ENCODE data around the gene CACFD1. TPM values are rescaled to one million over a fixed set of nuclear protein-coding genes. Genes with fewer than 3 reads are reported as not detected.

Gene CACFD1
- total RNA-seq, 2 donors from 2014 or later, result 19.2 to 25.4 TPM

DNA sequence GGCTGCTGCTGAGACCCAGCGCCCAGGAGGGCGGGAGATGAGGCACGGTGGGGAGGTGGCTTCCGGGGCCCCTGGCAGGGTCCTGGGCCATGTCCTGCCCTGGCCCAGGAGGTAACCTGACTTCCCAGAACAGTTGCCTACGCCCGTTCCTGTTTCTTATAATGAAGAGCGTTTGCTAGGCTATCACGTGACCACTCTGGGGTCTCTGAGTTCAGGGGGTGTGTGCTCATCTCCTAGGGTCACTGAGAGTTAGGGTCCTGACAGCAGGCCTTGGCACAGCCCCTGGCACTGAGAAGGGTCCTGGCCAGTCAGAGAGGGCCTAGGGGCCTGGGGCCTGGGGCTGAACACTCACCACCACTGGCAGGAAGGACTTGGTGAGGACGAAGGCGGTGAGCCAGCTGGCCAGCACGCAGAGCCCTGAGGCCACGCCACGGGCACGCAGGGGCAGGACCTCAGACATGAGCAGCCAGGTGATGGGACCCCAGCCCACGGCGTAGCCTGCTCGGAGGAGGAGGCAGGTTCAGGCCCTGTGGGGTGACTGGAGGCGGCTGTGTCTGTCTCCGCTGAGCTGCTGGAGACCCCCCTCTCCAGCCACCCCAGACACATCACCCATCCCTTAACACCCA is 13.1 kb downstream of the CACFD1 start:
- Histone ChIP-seq H3K4me1 (peaks cover under 1% of the 10 kb centered on the region), H3K9me3 (no peaks in the 10 kb centered on the region), H3K4me3 (no peak overlapping the region), H3K27me3 (no peaks in the 10 kb centered on the region), H3K27ac (no peak overlapping the region), H3K36me3 (replicated peaks in 1 of 2; ENCODE audit: insufficient read depth in 1 of 2, low read depth in 2 of 2) (no peaks in the 10 kb centered on the region)
- intact Hi-C loops (cut with DNase I), result no loop called here
- DNase-seq (no peak), ATAC-seq (no peak)
- WGBS, 2 donors, result 63 to 69% methylated on average over 14 to 18 of the region's 19 CpGs
- no peak for TF ChIP-seq POLR2A (IDR thresholded peaks at IDR 0.05)
- TF ChIP-seq, protein P1, sequence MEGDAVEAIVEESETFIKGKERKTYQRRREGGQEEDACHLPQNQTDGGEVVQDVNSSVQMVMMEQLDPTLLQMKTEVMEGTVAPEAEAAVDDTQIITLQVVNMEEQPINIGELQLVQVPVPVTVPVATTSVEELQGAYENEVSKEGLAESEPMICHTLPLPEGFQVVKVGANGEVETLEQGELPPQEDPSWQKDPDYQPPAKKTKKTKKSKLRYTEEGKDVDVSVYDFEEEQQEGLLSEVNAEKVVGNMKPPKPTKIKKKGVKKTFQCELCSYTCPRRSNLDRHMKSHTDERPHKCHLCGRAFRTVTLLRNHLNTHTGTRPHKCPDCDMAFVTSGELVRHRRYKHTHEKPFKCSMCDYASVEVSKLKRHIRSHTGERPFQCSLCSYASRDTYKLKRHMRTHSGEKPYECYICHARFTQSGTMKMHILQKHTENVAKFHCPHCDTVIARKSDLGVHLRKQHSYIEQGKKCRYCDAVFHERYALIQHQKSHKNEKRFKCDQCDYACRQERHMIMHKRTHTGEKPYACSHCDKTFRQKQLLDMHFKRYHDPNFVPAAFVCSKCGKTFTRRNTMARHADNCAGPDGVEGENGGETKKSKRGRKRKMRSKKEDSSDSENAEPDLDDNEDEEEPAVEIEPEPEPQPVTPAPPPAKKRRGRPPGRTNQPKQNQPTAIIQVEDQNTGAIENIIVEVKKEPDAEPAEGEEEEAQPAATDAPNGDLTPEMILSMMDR (IDR thresholded peaks at IDR 0.05), result no peak

GRCh38 chr9:133473743-133474142 is 14.0 kb downstream of the CACFD1 start:
- ATAC-seq, result no peak
- no peaks in the 10 kb centered on the region for H3K9me3 ChIP-seq
- no peaks in the 10 kb centered on the region for H3K27me3 ChIP-seq
- H3K4me1 ChIP-seq, result peaks cover 9% of the 10 kb centered on the region
- 86 to 87% methylated on average over 10 to 12 of the region's 20 CpGs for WGBS, 2 donors
- no peak for DNase-seq
- intact Hi-C loops (cut with DNase I), result no loop called here
- no peak overlapping the region for H3K27ac ChIP-seq
- TF ChIP-seq, protein P1 (IDR thresholded peaks at IDR 0.05), result no peak
- no peak for TF ChIP-seq POLR2A (IDR thresholded peaks at IDR 0.05)
- H3K36me3 ChIP-seq (replicated peaks in 1 of 2; ENCODE audit: insufficient read depth in 1 of 2, low read depth in 2 of 2), result no peaks in the 10 kb centered on the region
- no peak overlapping the region for H3K4me3 ChIP-seq

DNA sequence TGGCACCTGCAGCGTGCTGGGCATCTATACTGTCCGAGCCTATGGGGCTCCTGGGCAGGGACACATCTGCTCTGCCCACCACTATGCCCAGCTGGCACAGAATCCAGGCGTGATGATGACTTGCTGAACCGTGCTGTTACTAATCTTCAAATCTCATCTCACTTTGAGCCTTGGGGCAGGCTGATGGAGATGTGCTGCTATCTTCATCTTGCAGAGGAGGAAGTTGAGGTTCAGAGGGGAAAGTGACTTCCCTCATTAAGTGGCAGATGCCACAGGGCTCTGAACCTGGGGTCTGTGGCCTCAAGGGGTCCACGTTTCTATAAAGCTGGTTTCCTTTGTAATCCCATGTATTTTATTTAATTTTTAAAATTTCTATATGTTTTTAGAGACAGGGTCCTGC is 14.4 kb downstream of the CACFD1 start:
- intact Hi-C loops (cut with DNase I), result no loop called here
- Histone ChIP-seq H3K27ac (no peak overlapping the region), H3K27me3 (no peaks in the 10 kb centered on the region), H3K4me3 (no peak overlapping the region), H3K9me3 (no peaks in the 10 kb centered on the region), H3K36me3 (replicated peaks in 1 of 2; ENCODE audit: insufficient read depth in 1 of 2, low read depth in 2 of 2) (no peaks in the 10 kb centered on the region), H3K4me1 (peaks cover 14% of the 10 kb centered on the region)
- WGBS, 2 donors, result 0 to 58% methylated on average over 1 to 4 of the region's 5 CpGs
- no peak for ATAC-seq
- no peak for TF ChIP-seq POLR2A (IDR thresholded peaks at IDR 0.05)
- TF ChIP-seq, protein P1 (IDR thresholded peaks at IDR 0.05), result no peak
- no peak for DNase-seq

DNA sequence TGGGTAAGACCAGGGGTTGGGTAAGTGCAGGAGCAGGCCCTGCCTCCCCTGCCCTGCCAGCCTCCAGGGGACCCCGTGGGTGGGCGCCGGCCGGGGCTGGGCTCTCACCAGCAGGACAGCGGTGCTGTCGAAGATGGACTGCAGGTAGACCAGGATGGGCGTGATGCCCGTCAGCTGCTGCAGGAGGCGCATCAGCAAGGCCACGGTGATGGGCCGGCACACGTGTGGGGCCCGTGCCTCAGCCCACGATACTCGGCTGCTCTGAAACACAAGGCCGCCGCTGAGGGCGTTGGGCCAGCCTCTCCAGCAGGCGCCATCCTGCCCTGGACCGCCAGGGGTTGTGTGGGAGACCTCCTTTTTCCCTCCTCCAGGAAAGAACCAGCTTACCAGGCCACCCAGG is 15.1 kb downstream of the CACFD1 start:
- intact Hi-C loops (cut with DNase I), result no loop called here
- Histone ChIP-seq H3K4me1 (peaks cover 19% of the 10 kb centered on the region), H3K27ac (no peak overlapping the region), H3K9me3 (no peaks in the 10 kb centered on the region), H3K4me3 (no peak overlapping the region), H3K27me3 (peaks cover 0 to 6% of the 10 kb centered on the region in 2 donors), H3K36me3 (replicated peaks in 1 of 2; ENCODE audit: insufficient read depth in 1 of 2, low read depth in 2 of 2) (no peaks in the 10 kb centered on the region)
- ATAC-seq (no peak), DNase-seq (no peak)
- no peak for TF ChIP-seq POLR2A (IDR thresholded peaks at IDR 0.05)
- TF ChIP-seq, protein P1 (IDR thresholded peaks at IDR 0.05), result no peak
- 76 to 100% methylated on average over 4 to 20 of the region's 20 CpGs for WGBS, 2 donors

All from body of pancreas (tissue), 4 donors.